Keratinocyte (primary cell): ENCODE measurements around the gene CD37.
A peak's percentile ranks its signal among the peaks of the same experiment; 100 is the strongest.

Experiments used
- EZH2 ChIP-seq: IDR thresholded peaks from one replicate; pipeline ENCODE4 v1.6.1; 2012; ENCODE audit warnings: inconsistent platforms, mild to moderate bottlenecking, low read length, moderate library complexity
- TF ChIP-seq, protein P1 (sequence below), 3 experiments: IDR thresholded peaks in 1 of 3; conservative IDR thresholded peaks in 1 of 3; optimal IDR thresholded peaks in 1 of 3; 2 replicates in 2 of 3; 3 replicates in 1 of 3; pipeline versions ENCODE3 to v1.5.1; 2011; ENCODE audit warnings: low read length in 3 of 3, mild to moderate bottlenecking in 3 of 3, moderate library complexity in 2 of 3, control low read depth in 1 of 3, inconsistent platforms in 1 of 3; ENCODE audit not compliant: insufficient read depth in 2 of 3; ENCODE audit errors: extremely low read depth in 1 of 3

DNA sequence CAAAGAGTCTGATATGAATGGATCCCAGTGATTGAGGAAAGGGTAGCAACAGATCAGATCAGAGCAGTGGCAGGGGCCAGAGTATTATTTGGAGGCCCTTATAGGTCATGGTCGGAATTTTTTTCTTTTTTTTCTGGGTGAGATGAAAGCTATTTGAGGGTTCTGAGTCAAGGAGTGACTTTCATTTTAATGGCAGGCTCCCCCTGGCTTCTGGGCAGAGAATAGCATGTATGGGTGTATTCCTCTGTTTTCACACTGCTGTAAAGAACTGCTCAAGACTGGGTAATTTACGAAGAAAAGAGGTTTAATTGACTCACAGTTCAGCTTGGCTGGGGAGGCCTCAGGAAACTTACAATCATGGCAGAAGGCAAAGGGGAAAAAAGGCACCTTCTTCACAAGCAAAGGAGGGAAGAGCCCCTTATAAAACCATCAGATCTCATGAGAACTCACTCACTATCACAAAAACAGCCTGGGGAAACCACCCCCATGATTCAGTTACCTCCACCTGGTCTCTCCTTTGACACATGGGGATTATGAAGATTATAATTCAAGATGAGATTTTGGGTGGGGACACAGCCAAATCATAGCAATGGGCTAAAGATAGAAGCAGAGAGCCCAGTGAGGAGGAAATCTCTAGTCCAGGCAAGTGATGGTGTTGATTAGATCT is 7.2 kb upstream of the CD37 start:
- TF ChIP-seq EZH2: no peak
- TF ChIP-seq, protein P1, sequence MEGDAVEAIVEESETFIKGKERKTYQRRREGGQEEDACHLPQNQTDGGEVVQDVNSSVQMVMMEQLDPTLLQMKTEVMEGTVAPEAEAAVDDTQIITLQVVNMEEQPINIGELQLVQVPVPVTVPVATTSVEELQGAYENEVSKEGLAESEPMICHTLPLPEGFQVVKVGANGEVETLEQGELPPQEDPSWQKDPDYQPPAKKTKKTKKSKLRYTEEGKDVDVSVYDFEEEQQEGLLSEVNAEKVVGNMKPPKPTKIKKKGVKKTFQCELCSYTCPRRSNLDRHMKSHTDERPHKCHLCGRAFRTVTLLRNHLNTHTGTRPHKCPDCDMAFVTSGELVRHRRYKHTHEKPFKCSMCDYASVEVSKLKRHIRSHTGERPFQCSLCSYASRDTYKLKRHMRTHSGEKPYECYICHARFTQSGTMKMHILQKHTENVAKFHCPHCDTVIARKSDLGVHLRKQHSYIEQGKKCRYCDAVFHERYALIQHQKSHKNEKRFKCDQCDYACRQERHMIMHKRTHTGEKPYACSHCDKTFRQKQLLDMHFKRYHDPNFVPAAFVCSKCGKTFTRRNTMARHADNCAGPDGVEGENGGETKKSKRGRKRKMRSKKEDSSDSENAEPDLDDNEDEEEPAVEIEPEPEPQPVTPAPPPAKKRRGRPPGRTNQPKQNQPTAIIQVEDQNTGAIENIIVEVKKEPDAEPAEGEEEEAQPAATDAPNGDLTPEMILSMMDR (optimal IDR thresholded peaks at IDR 0.05 in 1 of 3, IDR thresholded peaks at IDR 0.05 in 1 of 3, conservative IDR thresholded peaks at IDR 0.05 in 1 of 3; ENCODE audit: extremely low read depth in 1 of 3, insufficient read depth in 2 of 3, low read length in 3 of 3): peak; percentile 60 to 77 (median 69)
